HG02763 (cell line): ENCODE data around the gene SEMA5A.

Source experiments
- ATAC-seq: cut with Tn5 transposase; IDR thresholded peaks from one replicate; pipeline ENCODE4 v1.9.1; 2021; ENCODE audit warnings: mild to moderate bottlenecking, moderate library complexity; ENCODE audit not compliant: unreplicated experiment

The SEMA5A gene

DNA sequence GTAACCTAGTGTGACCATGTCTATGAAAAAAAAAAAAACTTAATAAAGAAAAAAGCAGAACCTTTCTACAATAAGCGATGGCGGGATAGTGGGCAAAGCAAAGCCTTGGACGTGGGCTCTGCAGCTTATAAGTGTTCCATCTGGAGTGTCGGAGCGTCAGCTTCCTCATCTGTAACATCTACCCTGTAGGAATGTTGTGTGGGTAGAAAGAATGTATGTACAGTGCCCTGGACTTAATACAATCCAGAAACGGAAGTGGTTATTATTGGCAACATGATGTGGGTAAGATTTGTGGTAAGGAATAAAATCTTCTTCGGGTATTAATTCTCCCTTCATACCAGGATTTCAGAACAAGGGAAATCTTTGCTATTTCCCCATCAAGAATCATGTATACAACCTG, 66.5 kb downstream of the SEMA5A start:
- ATAC-seq: no peak

DNA sequence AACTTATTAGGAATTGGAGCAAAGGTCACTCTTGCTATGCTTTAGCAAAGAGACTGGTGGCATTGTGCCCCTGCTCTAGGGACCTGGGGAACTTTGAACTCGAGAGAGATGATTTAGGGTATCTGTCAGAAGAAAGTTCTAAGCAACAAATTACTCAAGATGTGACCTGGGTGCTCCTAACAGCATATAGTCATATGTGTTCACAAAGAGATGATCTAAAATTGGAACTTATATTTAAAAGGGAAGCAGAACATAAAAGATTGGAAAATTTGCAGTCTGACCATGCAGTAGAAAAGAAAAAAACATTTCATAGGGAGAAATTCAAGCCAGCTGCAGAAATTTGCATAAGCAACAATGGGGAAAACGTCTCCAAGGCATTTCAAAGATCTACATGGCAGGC, 68.3 kb downstream of the SEMA5A start:
- no peak for ATAC-seq

- ATAC-seq: no peak
These were observed 71.5 kb downstream of the SEMA5A start for GRCh38 chr5:9474219-9475002.

GRCh38 chr5:9473624-9474023, 72.3 kb downstream of the SEMA5A start:
- ATAC-seq: no peak

DNA sequence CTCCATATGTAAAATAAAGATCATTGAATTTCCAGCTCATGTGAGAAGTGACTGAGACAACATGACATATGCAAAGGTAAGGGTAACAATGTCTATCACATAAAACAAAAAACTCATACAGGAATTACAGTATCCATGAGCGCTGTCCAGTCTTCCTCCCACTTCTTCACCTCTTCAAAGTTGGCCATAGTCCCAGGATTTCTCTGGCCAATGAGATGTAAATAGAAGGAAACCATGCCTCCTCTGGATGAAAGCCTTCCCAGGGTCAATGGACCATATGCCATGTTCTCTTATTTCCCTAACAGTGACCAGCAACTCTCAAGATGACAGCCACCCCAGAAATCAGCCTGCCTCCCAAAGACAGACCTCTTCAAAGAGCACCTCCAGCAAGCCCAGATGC, 75.5 kb downstream of the SEMA5A start:
- no peak for ATAC-seq

DNA sequence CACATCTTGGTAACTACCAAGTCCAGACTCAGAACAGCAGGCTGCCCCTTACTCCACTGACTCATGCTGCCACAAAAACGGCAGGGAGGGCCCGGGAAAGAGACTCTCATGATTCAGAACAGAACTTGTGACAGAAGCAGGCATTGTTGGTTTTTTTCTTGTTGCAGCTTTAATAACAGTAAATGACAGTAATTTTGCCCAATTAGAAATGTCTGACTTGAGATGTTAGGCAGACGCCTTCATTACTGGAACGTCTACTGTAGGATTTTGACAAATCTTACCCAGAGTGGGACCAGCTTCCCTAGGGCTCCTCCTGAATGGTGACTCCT, 77.9 kb downstream of the SEMA5A start:
- ATAC-seq: no peak

DNA sequence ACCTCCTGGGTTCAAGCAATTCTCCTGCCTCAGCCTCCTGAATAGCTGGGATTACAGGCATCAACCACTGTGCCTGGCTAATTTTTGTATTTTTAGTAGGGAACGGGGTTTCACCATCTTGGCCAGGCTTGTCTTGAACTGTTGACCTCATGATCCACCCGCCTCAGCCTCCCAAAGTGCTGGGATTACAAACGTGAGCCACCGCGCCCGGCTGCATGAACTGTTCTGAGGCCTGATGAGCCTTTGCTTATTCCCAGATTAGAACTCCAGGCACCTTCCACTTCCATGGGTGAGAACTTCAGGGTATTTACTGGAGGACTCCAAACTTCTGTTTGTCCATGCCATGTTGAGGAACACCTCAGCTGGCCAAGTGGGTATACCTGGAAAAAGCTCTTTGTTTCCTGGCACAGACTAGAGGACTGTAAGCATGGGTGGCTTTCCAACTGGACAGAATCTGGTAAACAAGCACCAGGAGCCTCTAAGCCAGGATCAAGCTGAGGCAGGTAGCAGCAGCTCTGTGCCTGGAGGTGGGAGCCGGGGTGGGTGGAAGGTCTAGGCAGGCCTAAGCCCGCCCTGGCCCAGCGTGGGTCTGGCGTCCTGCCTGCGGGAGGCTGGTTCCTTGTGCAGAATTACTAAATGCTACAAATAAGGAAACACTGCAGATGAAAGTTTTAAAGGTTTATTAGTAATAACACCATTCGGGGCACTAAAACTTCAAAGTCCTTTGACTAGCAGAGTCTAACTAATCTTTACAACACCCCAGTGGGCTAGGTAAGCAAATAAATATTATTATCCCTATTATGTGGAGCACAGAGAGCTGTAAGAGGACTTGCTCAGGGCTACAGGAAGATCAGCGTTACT, 78.4 kb downstream of the SEMA5A start:
- ATAC-seq: no peak

GRCh38 chr5:9466697-9467096, 79.2 kb downstream of the SEMA5A start:
- no peak for ATAC-seq

DNA sequence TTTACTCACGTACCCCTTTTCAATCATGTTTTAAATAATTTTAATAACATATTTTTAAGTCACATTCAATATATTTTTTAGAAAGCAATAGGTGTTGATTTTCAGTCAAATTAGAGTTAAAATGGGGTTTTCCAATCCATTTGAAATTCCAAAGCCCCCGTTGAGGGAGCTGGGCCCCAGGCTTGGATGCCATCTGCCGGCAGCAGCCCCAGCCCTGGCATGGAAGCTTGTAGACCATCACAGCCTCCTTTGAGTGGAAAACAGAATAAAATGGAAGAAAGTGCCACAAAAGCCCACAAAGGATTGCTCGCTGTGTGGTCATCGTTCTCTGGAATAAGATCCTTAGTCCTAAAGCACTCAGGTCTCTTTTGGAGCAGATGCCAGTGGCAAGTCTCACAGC, 81.4 kb downstream of the SEMA5A start:
- no peak for ATAC-seq

DNA sequence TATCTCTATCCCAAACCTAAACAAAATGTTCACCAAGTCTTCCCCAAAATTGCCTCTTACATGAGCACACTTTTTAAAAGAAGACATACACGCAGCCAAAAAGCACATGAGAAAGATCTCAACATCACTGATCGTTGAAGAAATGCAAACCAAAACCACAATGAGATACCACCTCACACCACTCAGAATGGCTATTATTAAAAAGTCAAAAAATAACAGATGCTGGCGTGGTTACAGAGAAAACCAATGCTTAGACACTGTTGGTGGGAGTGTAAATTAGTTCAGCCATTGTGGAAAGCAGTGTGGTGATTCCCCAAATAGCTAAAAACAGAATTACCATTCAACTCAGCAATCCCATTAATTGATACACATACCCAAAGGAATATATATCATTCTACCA, 83.8 kb downstream of the SEMA5A start:
- no peak for ATAC-seq

GRCh38 chr5:9460885-9461645, 84.8 kb downstream of the SEMA5A start:
- no peak for ATAC-seq

DNA sequence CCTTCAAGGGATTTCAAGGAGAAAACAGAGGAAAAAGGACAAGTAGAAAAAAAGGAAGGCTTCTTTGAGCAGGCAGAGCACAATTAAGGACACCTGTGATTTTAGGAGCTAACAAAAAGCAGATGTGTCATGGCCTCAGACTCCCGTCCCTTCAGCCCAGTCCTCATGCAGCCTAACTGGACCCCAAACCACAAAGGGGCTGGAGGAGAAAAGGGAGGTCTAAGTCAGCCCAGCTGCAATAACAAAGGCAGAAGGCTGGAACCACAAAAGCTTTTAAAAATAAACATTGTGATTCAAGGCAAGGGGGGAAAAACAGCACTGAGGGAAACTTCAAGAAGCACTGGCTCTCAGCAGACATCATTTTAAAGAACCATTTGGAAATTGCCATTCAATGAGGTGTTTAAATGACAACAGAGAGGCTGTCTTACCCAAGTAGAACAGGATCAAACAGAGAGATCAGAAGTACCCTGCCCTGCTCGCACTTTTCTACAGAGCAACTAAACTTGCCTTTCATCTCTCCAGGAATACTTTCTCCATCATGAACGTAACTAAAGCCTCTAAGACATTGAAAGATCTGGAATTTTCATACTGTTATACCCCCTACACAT, 89.3 kb downstream of the SEMA5A start:
- no peak for ATAC-seq

GRCh38 chr5:9455826-9456434, 89.9 kb downstream of the SEMA5A start:
- no peak for ATAC-seq

GRCh38 chr5:9454491-9454890, 91.4 kb downstream of the SEMA5A start:
- ATAC-seq: no peak

- no peak for ATAC-seq
These were observed 91.8 kb downstream of the SEMA5A start for GRCh38 chr5:9454012-9454481.

DNA sequence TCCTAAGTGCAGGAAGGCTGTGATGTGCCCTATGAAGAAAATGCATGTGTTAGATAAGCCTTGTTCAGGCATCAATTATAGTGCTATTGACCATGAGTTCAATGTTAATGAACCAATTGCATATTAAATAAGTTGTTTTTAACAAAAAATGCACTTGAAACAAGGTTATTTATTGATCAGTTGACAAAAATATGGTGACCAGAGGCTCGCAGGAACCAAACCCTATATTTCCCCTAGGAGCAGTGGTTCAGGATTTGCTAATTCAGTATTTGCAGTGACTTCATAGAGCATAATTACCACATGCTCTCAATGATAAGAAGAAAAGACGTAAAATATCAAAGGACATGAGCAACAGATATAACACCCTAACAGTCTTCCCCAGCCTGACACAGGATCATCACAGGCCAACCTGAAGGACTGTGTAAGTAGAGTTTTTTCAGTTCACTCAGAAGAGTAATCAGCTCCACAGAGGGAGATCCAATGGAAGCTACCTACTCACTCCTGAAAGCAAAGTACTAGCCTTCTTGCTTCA, 92.3 kb downstream of the SEMA5A start:
- no peak for ATAC-seq

DNA sequence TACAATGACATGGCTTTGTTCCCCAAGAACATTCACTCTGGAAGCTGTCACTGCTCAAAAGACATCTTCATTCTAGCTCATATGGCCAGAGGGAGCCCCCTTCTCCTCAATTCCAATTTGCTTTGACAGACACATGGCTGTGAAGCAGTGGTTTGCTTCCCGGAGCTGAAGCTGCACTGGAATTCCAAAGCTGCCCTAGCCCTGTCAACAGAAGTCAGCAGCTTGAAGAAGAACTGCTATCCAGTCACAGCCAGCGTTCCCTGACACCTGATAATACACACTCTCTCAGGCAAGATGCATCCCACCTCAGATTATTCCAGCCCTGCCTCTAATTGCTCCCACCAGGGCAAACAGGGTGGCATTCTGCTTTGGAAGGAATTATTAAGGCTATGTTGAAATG, 93.7 kb downstream of the SEMA5A start:
- no peak for ATAC-seq

DNA sequence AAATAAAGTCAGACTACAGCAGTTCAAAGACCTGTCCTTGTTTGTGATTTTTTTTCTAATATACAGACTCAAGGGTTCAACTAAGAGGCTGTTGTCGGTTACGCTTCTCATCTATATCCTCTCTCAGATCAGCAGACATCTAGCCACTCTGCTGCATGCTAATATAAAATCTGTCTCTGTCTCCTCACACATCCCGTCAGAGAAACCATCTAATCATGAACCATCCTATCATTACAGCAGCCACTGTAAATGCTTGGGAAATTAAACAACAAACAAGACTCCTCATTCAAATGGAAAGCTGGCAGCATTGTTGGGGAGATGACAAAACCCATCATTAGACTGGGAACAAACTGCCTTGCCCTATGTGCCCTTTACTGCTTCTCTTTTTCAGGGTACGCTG, 94.8 kb downstream of the SEMA5A start:
- ATAC-seq: no peak

GRCh38 chr5:9447691-9448090, 98.2 kb downstream of the SEMA5A start:
- no peak for ATAC-seq

DNA sequence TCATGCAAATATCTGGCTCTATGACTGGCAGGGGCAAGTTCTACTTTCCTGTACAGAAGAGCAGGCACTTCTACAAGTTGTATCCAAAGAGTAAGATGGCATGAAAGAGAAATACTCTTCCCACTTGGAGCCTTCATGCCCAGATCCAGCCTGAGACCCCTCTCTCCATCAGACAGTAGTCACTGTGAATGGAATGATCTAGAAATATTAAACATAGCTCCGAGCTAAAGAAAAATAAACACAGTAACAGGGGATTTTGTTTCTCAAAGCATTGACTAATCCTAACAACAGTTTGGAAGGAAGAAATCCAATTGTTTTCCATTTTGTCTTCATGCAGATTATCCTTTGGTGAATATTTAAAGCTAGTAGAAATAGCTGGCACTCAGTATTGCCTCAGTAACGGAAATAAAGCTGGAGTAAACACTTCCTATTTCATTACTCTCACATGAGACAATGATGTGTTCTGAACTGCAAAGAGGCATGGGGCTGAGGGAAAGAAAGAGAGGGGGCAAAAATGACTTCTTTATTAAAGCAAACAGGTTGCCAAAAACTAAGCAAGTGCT, 100.0 kb downstream of the SEMA5A start:
- ATAC-seq: no peak
